Type B pancreatic cell (in vitro differentiated cells): ENCODE results near the gene RBL1. TPM values are rescaled to one million over a fixed set of nuclear protein-coding genes. Genes with fewer than 3 reads are reported as not detected.
"Not testable (repeated sequence)": the region's sequence is repeated elsewhere in the genome, so short reads cannot be mapped to it uniquely, and the experiment has no call there.

Source experiments
- DNase-seq: peaks from one replicate; pipeline ENCODE4 v3.0.0; 2021; ENCODE audit warnings: mixed read lengths; ENCODE audit not compliant: unreplicated experiment; ENCODE audit errors: extremely low spot score
- H3K27ac Mint-ChIP-seq: 2 replicates; pipeline ENCODE4 v1.8.0; 2021; ENCODE audit warnings: mild to moderate bottlenecking, mixed read lengths
- H3K27me3 Mint-ChIP-seq: 2 replicates; pipeline ENCODE4 v1.8.0; 2021; ENCODE audit warnings: mixed read lengths
- H3K36me3 Mint-ChIP-seq: 2 replicates; pipeline ENCODE4 v1.8.0; 2021; ENCODE audit warnings: mixed read lengths
- H3K4me1 Mint-ChIP-seq: one replicate; pipeline ENCODE4 v1.8.0; 2021; ENCODE audit warnings: mixed read lengths; ENCODE audit not compliant: unreplicated experiment
- H3K4me3 Mint-ChIP-seq: 2 replicates; pipeline ENCODE4 v1.8.0; 2021; ENCODE audit warnings: mild to moderate bottlenecking, mixed read lengths
- H3K9me3 Mint-ChIP-seq: 2 replicates; pipeline ENCODE4 v1.8.0; 2021; ENCODE audit warnings: mixed read lengths
- CTCF ChIP-seq: fragments of 200-600 bp; sonication (generic); conservative IDR thresholded peaks from 2 replicates; pipeline ENCODE4 v1.5.0; 2021; ENCODE audit warnings: antibody characterized with exemption, mild to moderate bottlenecking
- total RNA-seq: library from RNA; stranded (reverse); gene quantifications from 2 replicates; pipeline ENCODE4 v1.2.1, GENCODE V29; 2021; ENCODE audit warnings: low replicate concordance

Gene RBL1
- total RNA-seq, 1 donor from 2014 or later, result 16.0 TPM

GRCh38 chr20:37072293-37073196 lies 23.3 kb downstream of the RBL1 start:
- DNase-seq, result no peak
- Mint-ChIP-seq H3K27ac (no peak overlapping the region), H3K9me3 (no peaks in the 10 kb centered on the region), H3K4me1 (no peaks in the 10 kb centered on the region), H3K36me3 (peaks cover 19% of the 10 kb centered on the region), H3K4me3 (no peak overlapping the region), H3K27me3 (no peaks in the 10 kb centered on the region)
- no peak for TF ChIP-seq CTCF

GRCh38 chr20:37071481-37071911 lies 24.3 kb downstream of the RBL1 start:
- no peak for DNase-seq
- no peak for TF ChIP-seq CTCF
- no peak overlapping the region for H3K4me3 Mint-ChIP-seq
- H3K27me3 Mint-ChIP-seq, result no peaks in the 10 kb centered on the region
- H3K36me3 Mint-ChIP-seq, result peaks cover 19% of the 10 kb centered on the region
- no peaks in the 10 kb centered on the region for H3K4me1 Mint-ChIP-seq
- H3K9me3 Mint-ChIP-seq, result no peaks in the 10 kb centered on the region
- no peak overlapping the region for H3K27ac Mint-ChIP-seq

GRCh38 chr20:37069563-37069962 lies 26.2 kb downstream of the RBL1 start:
- H3K36me3 Mint-ChIP-seq, result peaks cover 10% of the 10 kb centered on the region
- H3K4me1 Mint-ChIP-seq, H3K27ac Mint-ChIP-seq, H3K9me3 Mint-ChIP-seq, H3K4me3 Mint-ChIP-seq, DNase-seq, H3K27me3 Mint-ChIP-seq: not testable (repeated sequence)

- no peak for TF ChIP-seq CTCF
- no peaks in the 10 kb centered on the region for H3K9me3 Mint-ChIP-seq
- no peaks in the 10 kb centered on the region for H3K27me3 Mint-ChIP-seq
- H3K36me3 Mint-ChIP-seq, result peaks cover 15% of the 10 kb centered on the region
- H3K4me1 Mint-ChIP-seq, result no peaks in the 10 kb centered on the region
- DNase-seq, result no peak
- H3K4me3 Mint-ChIP-seq, result no peak overlapping the region
- no peak overlapping the region for H3K27ac Mint-ChIP-seq
These were observed 29.6 kb downstream of the RBL1 start for GRCh38 chr20:37066168-37066567.

GRCh38 chr20:37055276-37055675 lies 40.5 kb downstream of the RBL1 start:
- peak; percentile 11 for TF ChIP-seq CTCF
- Mint-ChIP-seq H3K4me1 (no peaks in the 10 kb centered on the region), H3K27me3 (no peaks in the 10 kb centered on the region), H3K4me3 (no peak overlapping the region), H3K9me3 (no peaks in the 10 kb centered on the region), H3K27ac (no peak overlapping the region), H3K36me3 (peaks cover 55% of the 10 kb centered on the region)
- no peak for DNase-seq

- no peak overlapping the region for H3K4me3 Mint-ChIP-seq
These were observed 42.4 kb downstream of the RBL1 start for GRCh38 chr20:37053230-37053950.

More at GRCh38 chr20:37053230-37053950, 42.4 kb downstream of the RBL1 start:
- H3K36me3 Mint-ChIP-seq, result peaks cover 48% of the 10 kb centered on the region
- H3K4me1 Mint-ChIP-seq, result no peaks in the 10 kb centered on the region
- H3K27ac Mint-ChIP-seq, result peak overlapping the region; percentile 43
- no peaks in the 10 kb centered on the region for H3K9me3 Mint-ChIP-seq
- DNase-seq, result no peak
- H3K27me3 Mint-ChIP-seq, result no peaks in the 10 kb centered on the region
- no peak for TF ChIP-seq CTCF
